OCI-LY7 (cell line): ENCODE data around the gene CAMKK1. TPM values are rescaled to one million over a fixed set of nuclear protein-coding genes. Genes with fewer than 3 reads are reported as not detected.

Experiments used
- BruUV-seq: library from RNA; stranded (reverse); fragments of 400-500 nt; replicated peaks from 2 replicates; lab custom pipeline; 2021; lab: Mats Ljungman, UMichigan
- CTCF ChIA-PET: fragments of 300-600 bp; sonication (Branson Sonifier 250); formaldehyde crosslinking; loops from one replicate; lab custom pipeline; 2022; ENCODE audit warnings: antibody characterized with exemption; ENCODE audit not compliant: unreplicated experiment; lab: Charles Lee
- POLR2A ChIA-PET: fragments of 300-600 bp; sonication (Branson Sonifier 250); formaldehyde crosslinking; loops from one replicate; lab custom pipeline; 2022; ENCODE audit warnings: antibody characterized with exemption; lab: Charles Lee
- DNase-seq: peaks from one replicate; pipeline ENCODE4 v3.0.0-alpha.2; 2015; ENCODE audit warnings: low spot score
- H2AFZ ChIP-seq: fragments of 200-600 bp; sonication (generic), shearing (Covaris generic); 2 replicates; pipeline ENCODE4 v1.6.1; 2014; ENCODE audit warnings: mild to moderate bottlenecking, antibody characterized with exemption, low read length, moderate library complexity
- H3K27ac ChIP-seq: fragments of 200-600 bp; sonication (generic); 2 replicates; pipeline ENCODE4 v1.5.1; 2014; ENCODE audit warnings: mixed run types, low read depth, mild to moderate bottlenecking, moderate library complexity, low read length, inconsistent platforms; ENCODE audit not compliant: poor library complexity, severe bottlenecking
- H3K36me3 ChIP-seq: fragments of 200-600 bp; sonication (generic); 2 replicates; pipeline ENCODE4 v1.6.1; 2014; ENCODE audit warnings: mild to moderate bottlenecking, antibody characterized with exemption, low read length, moderate library complexity, mixed read lengths; ENCODE audit not compliant: insufficient read depth
- H3K4me1 ChIP-seq: fragments of 200-600 bp; sonication (generic); 2 replicates; pipeline ENCODE4 v1.5.1; 2014; ENCODE audit warnings: mild to moderate bottlenecking, low read length; ENCODE audit not compliant: insufficient read depth, poor library complexity, severe bottlenecking
- H3K4me2 ChIP-seq: fragments of 200-600 bp; sonication (generic); 2 replicates; pipeline ENCODE4 v1.6.1; 2014; ENCODE audit warnings: mild to moderate bottlenecking, low read length
- H3K4me3 ChIP-seq: fragments of 200-600 bp; sonication (generic); 2 replicates; pipeline ENCODE4 v1.5.1; 2014; ENCODE audit warnings: mild to moderate bottlenecking, low read depth, low read length; ENCODE audit not compliant: poor library complexity, severe bottlenecking
- H3K79me2 ChIP-seq: fragments of 200-600 bp; sonication (generic); 2 replicates; pipeline ENCODE4 v1.6.1; 2016; ENCODE audit warnings: low read depth, mild to moderate bottlenecking, low read length, moderate library complexity, mixed read lengths; ENCODE audit not compliant: insufficient read depth
- H3K9me2 ChIP-seq: fragments of 200-600 bp; sonication (generic); 2 replicates; pipeline ENCODE4 v1.6.1; 2016; ENCODE audit warnings: mild to moderate bottlenecking, low read length, mixed read lengths; ENCODE audit not compliant: insufficient read depth
- H3K9me3 ChIP-seq: fragments of 200-600 bp; sonication (generic); 2 replicates; pipeline ENCODE4 v1.6.1; 2014; ENCODE audit warnings: mild to moderate bottlenecking, mixed run types, low read length, mixed read lengths
- H4K20me1 ChIP-seq: fragments of 200-600 bp; sonication (generic); 2 replicates; pipeline ENCODE4 v1.6.1; 2014; ENCODE audit warnings: mild to moderate bottlenecking, antibody characterized with exemption, low read length, moderate library complexity, mixed read lengths; ENCODE audit not compliant: insufficient read depth
- CTCF ChIP-seq: fragments of 200-600 bp; sonication (generic); conservative IDR thresholded peaks from 2 replicates; pipeline ENCODE4 v1.5.1; 2014; ENCODE audit warnings: mild to moderate bottlenecking, antibody characterized with exemption, low read length, moderate library complexity, mixed read lengths
- EZH2phosphoT487 ChIP-seq: fragments of 200-600 bp; sonication (generic); IDR thresholded peaks from 2 replicates; pipeline ENCODE4 v1.6.1; 2018; ENCODE audit warnings: low read depth, borderline replicate concordance, mild to moderate bottlenecking, mixed run types, antibody characterized with exemption, low read length, moderate library complexity, mixed read lengths
- intact Hi-C: fragments of 100-400 bp; cut with micrococcal nuclease; formaldehyde crosslinking; loops from one replicate; pipeline ENCODE4 v1.10.0; 2022; ENCODE audit not compliant: unreplicated experiment
- total RNA-seq, 2 experiments: library from RNA; depleted of rRNA in 1 of 2; stranded (reverse); fragments of >200 nt in 1 of 2; shearing (Covaris generic) in 1 of 2; gene quantifications; 2 replicates each; pipeline ENCODE4 v1.2.3, GENCODE V29; 2014 to 2022

The CAMKK1 gene
- total RNA-seq, 2 experiments from 2014 or later, result 2.7 TPM

- ChIA-PET POLR2A (interaction anchor here (0.7 to 1.0 kb wide), 2 partner anchors 16 to 133 kb away, joined by 4 read pairs; no protein-coding TSS in a partner anchor), CTCF (no interaction called here)
- BruUV-seq, result no TSS peak
- no peak for DNase-seq
- no peak overlapping the region for H3K4me3 ChIP-seq
- H3K9me3 ChIP-seq, result no peaks in the 10 kb centered on the region
- H2AFZ ChIP-seq, result no peak overlapping the region
- no peaks in the 10 kb centered on the region for H3K9me2 ChIP-seq
- no peaks in the 10 kb centered on the region for H3K36me3 ChIP-seq
- H3K27ac ChIP-seq, result no peak overlapping the region
- no peak for TF ChIP-seq EZH2phosphoT487
- no peak for TF ChIP-seq CTCF
- H3K4me2 ChIP-seq, result no peak overlapping the region
- intact Hi-C loops, result no loop called here
- H3K4me1 ChIP-seq, result peaks cover 52% of the 10 kb centered on the region
- no peaks in the 10 kb centered on the region for H4K20me1 ChIP-seq
- H3K79me2 ChIP-seq, result no peaks in the 10 kb centered on the region
Measured at GRCh38 chr17:3894911-3895343, 2.1 kb upstream of the CAMKK1 start.

GRCh38 chr17:3894188-3894587 lies 1.3 kb upstream of the CAMKK1 start:
- Histone ChIP-seq H3K4me2 (no peak overlapping the region), H3K79me2 (no peaks in the 10 kb centered on the region), H3K9me3 (no peaks in the 10 kb centered on the region), H3K36me3 (no peaks in the 10 kb centered on the region), H3K27ac (no peak overlapping the region), H2AFZ (no peak overlapping the region), H3K9me2 (no peaks in the 10 kb centered on the region), H3K4me3 (no peak overlapping the region), H3K4me1 (peaks cover 52% of the 10 kb centered on the region), H4K20me1 (no peaks in the 10 kb centered on the region)
- ChIA-PET POLR2A (interaction anchor here (0.7 to 1.0 kb wide), 2 partner anchors 17 to 132 kb away, joined by 4 read pairs; no protein-coding TSS in a partner anchor), CTCF (no interaction called here)
- TF ChIP-seq CTCF (no peak), EZH2phosphoT487 (no peak)
- intact Hi-C loops, result no loop called here
- no TSS peak for BruUV-seq
- no peak for DNase-seq

GRCh38 chr17:3893720-3894116 lies 865 bp upstream of the CAMKK1 start:
- BruUV-seq, result no TSS peak
- Histone ChIP-seq H3K79me2 (no peaks in the 10 kb centered on the region), H3K4me1 (peaks cover 52% of the 10 kb centered on the region), H3K9me2 (no peaks in the 10 kb centered on the region), H3K9me3 (no peaks in the 10 kb centered on the region), H4K20me1 (no peaks in the 10 kb centered on the region), H3K27ac (no peak overlapping the region), H2AFZ (peak overlapping the region; percentile 60; the same call in 1 of the 2 replicates), H3K4me3 (peak overlapping the region; percentile 68), H3K4me2 (peak overlapping the region; percentile 78), H3K36me3 (no peaks in the 10 kb centered on the region)
- no peak for TF ChIP-seq CTCF
- no peak for TF ChIP-seq EZH2phosphoT487
- DNase-seq, result no peak
- intact Hi-C loops, result no loop called here
- ChIA-PET CTCF (interaction anchor here (0.7 kb wide), 1 partner anchor 84 kb away, joined by 3 read pairs; no protein-coding TSS in a partner anchor), POLR2A (interaction anchor here (0.6 kb wide), 1 partner anchor 115 kb away, joined by 3 read pairs; no protein-coding TSS in a partner anchor)
